Measurements from ENCODE around the gene ADIPOQ.
"Not testable (repeated sequence)": the region's sequence is repeated elsewhere in the genome, so short reads cannot be mapped to it uniquely, and the experiment has no call there.

Gene ADIPOQ

GRCh38 chr3:186902154-186902553 is 59.6 kb downstream of the ADIPOQ start:
- DNase-seq (ENCODE audit: low spot score) = no peak

GRCh38 chr3:186902713-186903112 is 60.2 kb downstream of the ADIPOQ start:
- no peak for DNase-seq (ENCODE audit: low spot score)

- not testable (repeated sequence) for DNase-seq (ENCODE audit: low spot score)
Observed at GRCh38 chr3:186903676-186904075, 61.2 kb downstream of the ADIPOQ start.

GRCh38 chr3:186907075-186907474 is 64.6 kb downstream of the ADIPOQ start:
- DNase-seq (ENCODE audit: low spot score) = not testable (repeated sequence)
